Hepatocyte (in vitro differentiated cells): Measurements from ENCODE around the gene FOXO3. TPM values are rescaled to one million over a fixed set of nuclear protein-coding genes. Genes with fewer than 3 reads are reported as not detected.
"Not testable (repeated sequence)": the region's sequence is repeated elsewhere in the genome, so short reads cannot be mapped to it uniquely, and the experiment has no call there.

Source experiments
- DNase-seq: peaks from one replicate; pipeline ENCODE4 v3.0.0-alpha.2; 2016; ENCODE audit warnings: low spot score
- H2AFZ ChIP-seq: fragments of 200-600 bp; sonication (generic); 2 replicates; pipeline ENCODE4 v1.6.0; 2016; ENCODE audit warnings: antibody characterized with exemption, mild to moderate bottlenecking
- H3K27ac ChIP-seq: fragments of 200-600 bp; sonication (generic); 2 replicates; pipeline ENCODE4 v1.5.1; 2016; ENCODE audit warnings: mild to moderate bottlenecking
- H3K27me3 ChIP-seq: fragments of 200-600 bp; sonication (generic); 2 replicates; pipeline ENCODE4 v1.6.1; 2016
- H3K36me3 ChIP-seq: fragments of 200-600 bp; sonication (generic); replicated peaks from 2 replicates; pipeline ENCODE4 v1.5.1; 2016; ENCODE audit warnings: low read depth; ENCODE audit not compliant: insufficient read depth
- H3K4me1 ChIP-seq: fragments of 200-600 bp; sonication (generic); 2 replicates; pipeline ENCODE4 v1.5.1; 2016; ENCODE audit warnings: mild to moderate bottlenecking, moderate library complexity; ENCODE audit not compliant: insufficient read depth
- H3K4me2 ChIP-seq: fragments of 200-600 bp; sonication (generic); 2 replicates; pipeline ENCODE4 v1.6.0; 2016
- H3K4me3 ChIP-seq: fragments of 200-600 bp; sonication (generic); 2 replicates; pipeline ENCODE4 v1.5.1; 2016; ENCODE audit warnings: mild to moderate bottlenecking
- H3K79me2 ChIP-seq: fragments of 200-600 bp; sonication (generic); 2 replicates; pipeline ENCODE4 v1.6.0; 2017; ENCODE audit warnings: mild to moderate bottlenecking
- H3K9me2 ChIP-seq: fragments of 200-600 bp; sonication (generic); replicated peaks from 2 replicates; pipeline ENCODE4 v1.6.0; 2017; ENCODE audit warnings: mild to moderate bottlenecking; ENCODE audit not compliant: insufficient read depth
- H3K9me3 ChIP-seq: fragments of 200-600 bp; sonication (generic); 2 replicates; pipeline ENCODE4 v1.5.1; 2016; ENCODE audit warnings: low read depth, mild to moderate bottlenecking
- H4K20me1 ChIP-seq: fragments of 200-600 bp; sonication (generic); 2 replicates; pipeline ENCODE4 v1.6.0; 2016; ENCODE audit warnings: mild to moderate bottlenecking; ENCODE audit not compliant: insufficient read depth, poor library complexity, severe bottlenecking
- EZH2 ChIP-seq: fragments of 200-600 bp; sonication (generic); IDR thresholded peaks from 2 replicates; pipeline ENCODE4 v1.6.1; 2016; ENCODE audit warnings: antibody characterized with exemption, mild to moderate bottlenecking, borderline replicate concordance
- EZH2phosphoT487 ChIP-seq: fragments of 200-600 bp; sonication (generic); IDR thresholded peaks from one replicate; pipeline ENCODE4 v1.6.1; 2018; ENCODE audit warnings: antibody characterized with exemption, mild to moderate bottlenecking, low read depth, moderate library complexity; ENCODE audit not compliant: unreplicated experiment, severe bottlenecking
- WGBS: methylation state at CpG from one replicate; pipeline ENCODE4 v1.1.6; 2016; ENCODE audit warnings: low lambda C conversion rate; ENCODE audit errors: missing lambda C conversion rate; 5-methylcytosine and 5-hydroxymethylcytosine counted together
- polyA plus RNA-seq: library from polyadenylated mRNA; unstranded; fragments of >200 nt; fragmentation: Nextera tagmentation; extraction: Ambion mirVana; gene quantifications from 2 replicates; pipeline ENCODE4 v1.2.1, GENCODE V29; 2016
- total RNA-seq: library from RNA; depleted of rRNA; stranded (reverse); fragments of >200 nt; gene quantifications from 2 replicates; pipeline ENCODE4 v1.2.3, GENCODE V29; 2014
- TF ChIP-seq, protein P1 (sequence below): fragments of 200-600 bp; sonication (generic); IDR thresholded peaks from 2 replicates; pipeline ENCODE4 v1.5.1; 2016; ENCODE audit warnings: antibody characterized with exemption, mild to moderate bottlenecking; ENCODE audit not compliant: poor library complexity

FOXO3 gene
- total and polyA plus RNA-seq, 2 experiments from 2014 or later, result 44.6 to 54.9 TPM

DNA sequence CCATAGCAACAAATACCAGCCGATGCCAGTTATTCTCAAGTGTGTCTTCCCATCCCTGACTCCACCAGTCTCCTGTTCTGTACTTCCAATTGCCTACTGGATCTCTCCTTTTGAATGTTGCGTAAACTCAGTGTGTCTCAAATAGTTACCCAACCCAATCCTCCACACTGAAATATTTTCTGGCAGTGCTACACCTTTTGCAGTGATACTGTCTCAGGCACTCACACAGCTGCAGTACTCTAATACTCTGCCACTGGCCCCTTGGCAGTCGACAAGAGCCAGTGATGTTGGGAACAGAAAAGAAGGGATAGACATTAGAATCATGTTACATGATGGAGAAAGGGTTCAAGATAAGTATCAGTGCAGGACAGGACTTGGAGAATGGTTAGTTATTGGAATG lies 31.8 kb upstream of the FOXO3 start:
- DNase-seq, result no peak
- H3K4me2 ChIP-seq, result no peak overlapping the region
- no peaks in the 10 kb centered on the region for H3K9me2 ChIP-seq
- H3K27me3 ChIP-seq, result no peaks in the 10 kb centered on the region
- no peak for TF ChIP-seq EZH2
- TF ChIP-seq, protein P1, sequence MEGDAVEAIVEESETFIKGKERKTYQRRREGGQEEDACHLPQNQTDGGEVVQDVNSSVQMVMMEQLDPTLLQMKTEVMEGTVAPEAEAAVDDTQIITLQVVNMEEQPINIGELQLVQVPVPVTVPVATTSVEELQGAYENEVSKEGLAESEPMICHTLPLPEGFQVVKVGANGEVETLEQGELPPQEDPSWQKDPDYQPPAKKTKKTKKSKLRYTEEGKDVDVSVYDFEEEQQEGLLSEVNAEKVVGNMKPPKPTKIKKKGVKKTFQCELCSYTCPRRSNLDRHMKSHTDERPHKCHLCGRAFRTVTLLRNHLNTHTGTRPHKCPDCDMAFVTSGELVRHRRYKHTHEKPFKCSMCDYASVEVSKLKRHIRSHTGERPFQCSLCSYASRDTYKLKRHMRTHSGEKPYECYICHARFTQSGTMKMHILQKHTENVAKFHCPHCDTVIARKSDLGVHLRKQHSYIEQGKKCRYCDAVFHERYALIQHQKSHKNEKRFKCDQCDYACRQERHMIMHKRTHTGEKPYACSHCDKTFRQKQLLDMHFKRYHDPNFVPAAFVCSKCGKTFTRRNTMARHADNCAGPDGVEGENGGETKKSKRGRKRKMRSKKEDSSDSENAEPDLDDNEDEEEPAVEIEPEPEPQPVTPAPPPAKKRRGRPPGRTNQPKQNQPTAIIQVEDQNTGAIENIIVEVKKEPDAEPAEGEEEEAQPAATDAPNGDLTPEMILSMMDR, result no peak
- TF ChIP-seq EZH2phosphoT487, result no peak
- no peaks in the 10 kb centered on the region for H3K36me3 ChIP-seq
- no peaks in the 10 kb centered on the region for H3K9me3 ChIP-seq
- H3K4me3 ChIP-seq, result no peak overlapping the region
- H3K27ac ChIP-seq, result no peak overlapping the region
- no peaks in the 10 kb centered on the region for H4K20me1 ChIP-seq
- 84% methylated on average over 3 of the region's 3 CpGs for WGBS
- H3K79me2 ChIP-seq, result no peaks in the 10 kb centered on the region
- no peak overlapping the region for H2AFZ ChIP-seq
- H3K4me1 ChIP-seq, result no peaks in the 10 kb centered on the region

GRCh38 chr6:108531332-108531731 lies 29.4 kb upstream of the FOXO3 start:
- DNase-seq, result no peak
- TF ChIP-seq, protein P1, result no peak
- TF ChIP-seq EZH2, result no peak
- no peak for TF ChIP-seq EZH2phosphoT487
- no peaks in the 10 kb centered on the region for H3K4me1 ChIP-seq
- no peaks in the 10 kb centered on the region for H3K9me2 ChIP-seq
- H3K9me3 ChIP-seq, result no peaks in the 10 kb centered on the region
- H3K4me3 ChIP-seq, result no peak overlapping the region
- H3K4me2 ChIP-seq, result no peak overlapping the region
- no peaks in the 10 kb centered on the region for H3K27me3 ChIP-seq
- WGBS, result 88% methylated on average over 1 of the region's 1 CpG
- H3K36me3 ChIP-seq, result no peaks in the 10 kb centered on the region
- H2AFZ ChIP-seq, result no peak overlapping the region
- no peaks in the 10 kb centered on the region for H3K79me2 ChIP-seq
- no peak overlapping the region for H3K27ac ChIP-seq
- no peaks in the 10 kb centered on the region for H4K20me1 ChIP-seq

- DNase-seq, result no peak
- Histone ChIP-seq H3K4me2 (no peak overlapping the region), H3K27ac (no peak overlapping the region), H3K79me2 (no peaks in the 10 kb centered on the region), H3K9me3 (peaks cover 3% of the 10 kb centered on the region), H3K36me3 (no peaks in the 10 kb centered on the region), H4K20me1 (no peaks in the 10 kb centered on the region), H3K27me3 (no peaks in the 10 kb centered on the region), H3K4me1 (no peaks in the 10 kb centered on the region), H3K4me3 (no peak overlapping the region), H2AFZ (no peak overlapping the region), H3K9me2 (no peaks in the 10 kb centered on the region)
- 86% methylated on average over 11 of the region's 11 CpGs for WGBS
- TF ChIP-seq, protein P1, result no peak
- TF ChIP-seq EZH2, result no peak
- no peak for TF ChIP-seq EZH2phosphoT487
Observed at GRCh38 chr6:108535114-108535742, 25.5 kb upstream of the FOXO3 start.

GRCh38 chr6:108535920-108536535 lies 24.7 kb upstream of the FOXO3 start:
- not testable (repeated sequence) for H3K27ac ChIP-seq, H3K36me3 ChIP-seq, H3K4me2 ChIP-seq, H3K79me2 ChIP-seq, H3K9me3 ChIP-seq, H3K4me1 ChIP-seq, H3K9me2 ChIP-seq, H3K4me3 ChIP-seq, H4K20me1 ChIP-seq, DNase-seq, H2AFZ ChIP-seq, H3K27me3 ChIP-seq
- WGBS, result 88% methylated on average over 4 of the region's 4 CpGs
